Measurements from ENCODE around the gene TYMP.
A peak's percentile ranks its signal among the peaks of the same experiment; 100 is the strongest.
"Not testable (repeated sequence)": the region's sequence is repeated elsewhere in the genome, so short reads cannot be mapped to it uniquely, and the experiment has no call there.

The TYMP gene

DNA sequence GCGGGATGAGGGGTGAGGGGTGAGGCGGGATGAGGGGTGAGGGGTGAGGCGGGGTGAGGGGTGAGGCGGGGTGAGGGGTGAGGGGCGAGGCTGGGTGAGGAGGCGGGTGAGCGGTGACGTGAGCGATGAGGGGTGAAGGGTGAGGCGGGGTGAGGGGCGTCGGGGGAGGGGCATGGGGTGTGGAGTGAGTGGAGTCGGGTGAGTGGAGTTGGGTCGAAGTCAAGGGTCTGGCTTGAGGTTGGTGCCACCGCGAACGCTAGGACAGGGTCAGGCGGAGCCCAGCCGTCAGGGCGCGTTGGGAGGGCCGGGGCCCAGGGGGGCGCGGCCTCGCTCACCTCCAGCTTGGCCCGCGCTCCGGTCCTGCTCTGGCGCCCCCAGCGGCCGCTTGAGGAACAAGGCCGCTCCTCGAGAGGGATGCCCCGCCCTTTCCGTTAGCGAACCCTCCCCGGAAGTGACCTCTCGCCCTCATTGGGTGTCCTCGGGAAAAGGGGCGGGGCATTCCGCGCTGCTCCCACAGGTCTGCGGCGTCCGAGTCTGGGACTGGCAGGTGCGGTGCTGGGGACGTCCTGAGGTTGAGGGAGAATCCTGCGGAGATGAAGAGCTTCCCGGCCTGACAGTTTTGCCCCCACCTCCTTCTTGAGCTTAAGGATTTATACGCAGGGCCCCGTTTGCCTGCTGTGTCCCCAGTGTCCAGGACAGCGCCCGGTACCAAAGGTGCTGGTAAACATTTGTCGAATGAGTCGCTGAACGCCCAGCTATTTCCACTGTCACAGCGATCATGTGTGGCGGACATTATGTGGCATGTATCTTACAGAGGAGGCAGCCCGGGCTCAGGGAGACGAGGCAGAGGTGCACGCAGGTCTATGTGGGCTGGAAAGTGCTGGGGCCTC is 33.0 kb upstream of the TYMP start, which contains the start of gene SYCE3:
SYCE3 (minus strand) TSS at position 397 of the 890 bp plus-strand sequence. CDS start 6,514 bp downstream, outside the sequence.
- peak; percentile 97 for DNase-seq

GRCh38 chr22:50561401-50562358 is 31.9 kb upstream of the TYMP start:
- no peak for DNase-seq

- DNase-seq, result no peak
Measured at GRCh38 chr22:50560034-50560433, 30.2 kb upstream of the TYMP start.

DNA sequence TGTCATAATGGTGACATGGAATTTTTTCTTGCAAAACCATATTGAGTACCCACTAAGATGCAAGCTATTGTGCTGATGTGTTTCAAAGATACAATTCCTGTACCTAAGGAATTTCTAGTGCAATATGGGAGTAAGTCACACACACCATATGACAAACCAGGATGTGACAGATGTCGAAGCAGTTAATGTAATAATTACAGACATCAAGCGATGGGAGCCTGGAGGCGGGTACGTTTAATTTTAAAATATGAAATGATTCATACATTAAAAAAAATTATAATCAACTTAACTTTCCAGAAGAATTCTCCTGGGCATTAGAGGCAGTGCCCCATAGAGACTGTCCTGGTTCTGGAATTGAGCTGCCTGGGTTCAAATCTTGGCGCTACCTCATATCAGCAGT is 26.9 kb upstream of the TYMP start:
- DNase-seq, result no peak

DNA sequence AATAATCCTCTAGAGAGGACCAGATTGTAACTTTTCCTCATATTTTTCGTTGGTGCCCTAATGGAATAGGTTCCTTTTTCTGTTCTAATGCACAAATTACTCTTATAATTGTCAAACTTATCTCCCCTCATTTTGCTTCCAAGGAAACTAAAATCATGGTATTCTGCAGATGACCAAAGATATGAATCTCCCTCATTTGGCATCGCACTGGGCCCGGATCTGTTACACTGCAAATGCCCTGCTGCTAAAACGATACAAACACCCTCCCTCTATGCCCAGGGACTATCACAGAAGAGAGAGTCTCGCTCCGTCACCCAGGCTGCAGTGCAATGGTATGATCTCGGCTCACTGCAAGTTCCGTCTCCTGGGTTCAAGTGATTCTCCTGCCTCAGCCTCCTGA is 23.5 kb upstream of the TYMP start:
- DNase-seq, result no peak

DNA sequence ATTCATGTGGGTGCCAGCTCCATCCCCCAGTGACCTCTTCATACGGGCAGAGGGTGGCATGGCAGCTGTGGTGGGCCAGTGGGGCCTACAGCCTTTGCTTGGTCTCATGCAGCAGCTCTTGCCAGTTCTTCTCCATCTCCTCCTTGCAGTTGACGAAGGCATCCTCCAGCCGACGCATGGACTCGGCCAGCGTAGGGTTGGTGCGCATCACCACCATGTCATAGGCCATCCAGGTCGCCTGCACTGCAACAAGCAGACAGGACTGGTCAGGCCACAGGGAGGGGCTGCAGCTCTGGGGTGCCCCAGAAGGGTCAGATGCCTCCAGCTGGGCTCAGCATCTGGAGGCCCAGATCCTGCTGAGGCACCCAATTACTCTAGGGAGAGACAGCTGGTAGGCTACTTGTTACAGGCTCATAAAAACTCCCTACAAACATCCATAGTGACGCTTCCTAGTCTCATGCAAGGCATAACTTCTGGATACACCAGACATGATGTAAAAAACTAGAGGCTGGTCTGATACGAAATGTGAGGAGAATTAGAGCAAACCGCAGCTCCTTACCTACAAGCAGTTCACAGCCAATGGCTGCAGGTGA is 21.4 kb upstream of the TYMP start:
- DNase-seq, result no peak

DNA sequence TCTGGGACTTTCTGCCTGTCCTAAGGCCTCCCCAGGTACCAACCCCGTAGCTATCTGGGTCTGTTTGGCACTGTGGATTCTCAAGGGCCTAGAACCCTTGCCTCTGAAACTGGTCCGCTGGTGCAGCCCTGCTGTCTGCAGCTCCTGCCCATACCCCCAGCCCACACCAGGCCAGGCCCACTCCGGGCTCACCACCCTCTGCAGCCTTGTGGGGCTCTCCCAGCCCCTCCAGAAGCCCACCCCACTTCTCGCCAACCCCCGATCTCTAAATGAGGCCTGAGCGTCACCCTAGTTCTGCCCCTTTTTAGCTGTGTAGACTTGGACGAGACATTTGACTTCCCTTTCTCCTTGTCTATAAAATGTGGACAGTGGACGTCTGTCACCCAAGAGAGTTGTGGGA is 20.6 kb upstream of the TYMP start:
- no peak for DNase-seq

DNA sequence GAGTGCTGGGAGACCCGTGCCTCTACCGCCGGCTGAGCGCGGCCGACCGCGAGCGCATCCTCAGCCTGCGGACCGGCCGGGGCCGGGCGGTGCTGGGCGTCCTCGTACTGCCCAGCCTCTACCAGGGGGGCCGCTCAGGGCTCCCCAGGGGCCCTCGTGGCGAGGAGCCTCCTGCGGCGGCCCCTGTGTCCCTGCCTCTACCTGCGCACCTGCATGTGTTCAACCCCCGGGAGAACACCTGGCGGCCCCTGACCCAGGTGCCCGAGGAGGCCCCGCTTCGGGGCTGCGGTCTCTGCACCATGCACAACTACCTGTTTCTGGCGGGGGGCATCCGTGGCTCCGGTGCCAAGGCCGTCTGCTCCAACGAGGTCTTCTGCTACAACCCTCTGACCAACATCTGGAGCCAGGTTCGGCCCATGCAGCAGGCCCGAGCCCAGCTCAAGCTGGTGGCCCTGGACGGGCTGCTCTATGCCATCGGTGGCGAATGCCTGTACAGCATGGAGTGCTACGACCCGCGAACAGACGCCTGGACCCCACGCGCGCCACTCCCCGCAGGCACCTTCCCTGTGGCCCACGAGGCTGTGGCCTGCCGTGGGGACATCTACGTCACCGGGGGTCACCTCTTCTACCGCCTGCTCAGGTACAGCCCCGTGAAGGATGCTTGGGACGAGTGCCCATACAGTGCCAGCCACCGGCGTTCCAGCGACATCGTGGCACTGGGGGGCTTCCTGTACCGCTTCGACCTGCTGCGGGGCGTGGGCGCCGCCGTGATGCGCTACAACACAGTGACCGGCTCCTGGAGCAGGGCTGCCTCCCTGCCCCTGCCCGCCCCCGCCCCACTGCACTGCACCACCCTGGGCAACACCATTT is 19.3 kb upstream of the TYMP start:
- no peak for DNase-seq

DNA sequence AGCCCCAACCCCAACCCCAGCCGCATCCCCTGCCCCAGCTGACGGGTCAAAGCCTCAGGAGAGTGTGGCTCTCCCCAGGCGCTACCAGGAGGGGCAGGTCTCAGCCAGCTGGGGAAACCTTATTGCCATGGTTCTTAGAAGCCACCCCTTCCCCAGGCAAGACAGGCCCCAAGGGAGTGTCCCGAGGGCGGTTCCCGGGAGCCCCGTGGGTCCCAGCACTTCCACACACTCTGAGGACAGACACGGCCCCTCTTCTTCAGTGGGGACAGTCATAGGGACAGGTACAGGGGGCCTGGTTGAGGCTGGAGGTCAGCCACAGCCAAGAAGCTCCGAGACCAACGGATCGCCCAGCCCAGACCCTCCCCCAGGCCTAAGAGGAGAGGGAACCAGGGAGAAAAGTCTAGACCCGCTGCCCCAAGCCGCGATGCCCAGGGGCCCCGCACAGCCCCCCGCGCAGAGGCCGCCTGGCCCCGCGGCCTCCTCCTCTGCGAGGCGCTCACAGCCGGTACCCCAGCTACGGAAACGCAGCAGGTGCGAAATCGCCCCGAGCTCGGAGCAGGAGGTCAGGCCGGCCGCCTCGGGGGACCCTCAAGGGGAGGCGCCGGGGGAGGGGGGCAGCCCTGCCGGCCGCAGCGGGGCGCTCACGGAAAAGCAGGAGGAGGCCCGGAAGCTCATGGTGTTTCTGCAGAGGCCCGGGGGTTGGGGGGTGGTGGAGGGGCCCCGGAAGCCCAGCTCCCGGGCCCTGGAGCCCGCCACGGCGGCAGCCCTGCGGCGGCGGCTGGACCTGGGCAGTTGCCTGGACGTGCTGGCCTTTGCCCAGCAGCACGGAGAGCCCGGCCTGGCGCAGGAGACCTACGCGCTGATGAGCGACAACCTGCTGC is 18.5 kb upstream of the TYMP start:
- peak; percentile 61 for DNase-seq

DNA sequence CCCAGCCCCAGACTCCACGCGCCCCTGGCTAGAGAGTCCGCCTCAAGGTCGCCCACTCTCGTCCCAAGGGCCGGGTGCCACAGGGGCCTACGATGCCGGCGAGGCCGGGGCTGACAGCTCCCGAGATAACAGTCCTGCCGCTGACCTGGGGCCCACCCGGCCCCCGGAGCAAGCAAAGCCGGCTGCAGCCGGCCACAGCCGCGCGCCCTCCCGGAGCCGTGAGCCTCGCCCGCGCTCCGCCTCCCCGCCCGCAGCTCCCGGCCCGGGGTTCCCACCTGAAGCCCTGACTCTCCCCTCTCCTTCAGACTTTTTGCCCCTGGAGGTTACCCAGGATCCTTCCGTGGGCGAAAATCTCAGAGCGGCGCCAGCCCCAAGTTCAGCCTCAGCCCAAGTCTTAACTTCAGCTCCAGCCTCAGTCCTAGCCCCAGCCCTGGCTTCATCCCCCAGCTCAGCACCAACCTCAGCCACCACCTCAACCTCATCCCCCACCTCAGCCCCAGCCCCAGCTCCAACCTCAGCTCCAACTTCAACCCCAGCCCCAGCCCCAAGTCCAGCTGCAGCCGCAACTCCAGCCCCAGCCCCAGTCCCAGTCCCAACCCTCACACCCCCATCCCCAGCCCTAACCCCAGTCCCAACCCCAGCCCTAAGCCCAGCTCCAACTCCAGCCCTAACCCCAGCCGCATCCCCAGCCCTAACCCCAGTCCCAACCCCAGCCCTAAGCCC is 17.6 kb upstream of the TYMP start:
- DNase-seq, result no peak

GRCh38 chr22:50546326-50547262 is 16.8 kb upstream of the TYMP start:
- DNase-seq, result no peak

DNA sequence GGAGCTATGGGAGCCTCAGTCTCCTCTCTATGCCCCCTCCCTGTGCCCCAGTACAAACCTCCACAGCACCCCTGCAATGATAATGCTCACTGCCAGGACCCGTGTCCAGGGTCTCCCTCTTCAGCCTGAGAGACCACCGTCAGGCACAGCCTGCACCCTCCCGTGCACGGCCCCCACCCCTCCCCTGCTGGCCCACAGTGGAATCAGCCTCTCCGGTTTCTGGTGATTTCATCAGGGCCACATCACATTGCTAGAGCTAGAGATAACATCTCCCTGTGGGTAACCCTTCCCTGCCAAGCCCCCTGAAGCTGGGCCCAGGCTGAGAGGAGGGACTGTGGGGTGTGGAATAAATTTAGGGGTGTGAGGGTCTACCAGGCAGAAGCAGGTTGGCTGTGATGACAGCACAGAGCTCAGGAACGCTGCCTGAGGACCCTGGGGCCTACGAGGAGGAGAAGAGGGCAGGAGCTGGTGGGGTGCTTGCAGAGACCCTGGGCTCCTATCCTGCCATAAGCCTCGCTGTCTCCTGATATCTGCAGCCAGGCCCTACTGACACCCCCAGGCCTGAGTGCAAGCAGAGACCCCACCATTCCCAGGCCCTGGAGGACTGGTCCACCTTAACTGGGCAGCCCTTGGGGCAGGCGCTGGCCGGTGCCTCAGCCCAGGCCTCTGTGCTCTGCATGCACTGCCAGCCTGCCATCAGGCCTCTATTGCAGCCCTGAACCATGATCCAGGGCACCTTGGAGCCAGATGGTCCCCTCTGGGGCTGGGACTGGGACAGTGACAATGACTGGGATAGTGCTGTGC is 15.9 kb upstream of the TYMP start, which contains the start of gene KLHDC7B:
KLHDC7B (plus strand) TSS at position 378 of the 804 bp plus-strand sequence; CDS start at position 723, 345 bp downstream.
- DNase-seq, result no peak

GRCh38 chr22:50544746-50545253 is 15.0 kb upstream of the TYMP start:
- DNase-seq, result no peak

GRCh38 chr22:50544078-50544745 is 14.4 kb upstream of the TYMP start:
- DNase-seq, result peak; percentile 84

GRCh38 chr22:50542416-50542927 is 12.7 kb upstream of the TYMP start:
- no peak for DNase-seq

GRCh38 chr22:50541667-50542026 is 11.8 kb upstream of the TYMP start:
- DNase-seq, result not testable (repeated sequence)

DNA sequence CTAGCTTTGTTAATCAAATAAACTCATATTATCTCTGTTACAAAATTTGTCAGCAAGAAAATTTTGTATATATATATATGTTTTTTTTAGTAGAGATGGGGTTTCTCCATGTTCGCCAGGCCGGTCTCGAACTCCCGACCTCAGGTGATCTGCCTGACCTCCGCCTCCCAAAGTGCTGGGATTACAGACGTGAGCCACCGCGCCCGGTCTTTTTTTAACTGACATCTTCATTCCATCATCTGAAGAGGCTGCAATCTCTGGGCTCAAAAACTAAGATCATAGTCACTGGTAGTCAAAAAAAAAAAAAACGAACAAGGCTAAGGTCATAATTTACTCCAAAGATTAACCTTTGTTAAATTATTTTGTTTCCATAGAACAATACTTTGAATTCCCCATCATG is 10.6 kb upstream of the TYMP start:
- no peak for DNase-seq
